Ovary (tissue), 3 donors: ENCODE measurements around the gene EPN1.

Experiments
- CTCF ChIP-seq, 3 donors: fragments of 450-650 bp in 2 of 3; fragments of 200-600 bp in 1 of 3; IDR thresholded peaks; one replicate each; pipeline versions ENCODE4 v1.5.1 to v1.8.0; 2016 to 2022; ENCODE audit warnings: antibody characterized with exemption in 3 of 3, mild to moderate bottlenecking in 1 of 3
- EP300 ChIP-seq: sonication (generic); formaldehyde crosslinking; IDR thresholded peaks from one replicate; pipeline ENCODE4 v1.6.1; 2017; ENCODE audit warnings: antibody characterized with exemption
- POLR2A ChIP-seq: fragments of 450-650 bp; IDR thresholded peaks from one replicate; pipeline ENCODE4 v1.6.1; 2017; ENCODE audit warnings: antibody characterized with exemption, mild to moderate bottlenecking, moderate library complexity
- donor health status: DM: no; HTN: no; CAD: no.

GRCh38 chr19:55626350-55626749 lies 48.7 kb upstream of the EPN1 start:
- TF ChIP-seq POLR2A (no peak), CTCF (IDR thresholded peaks at IDR 0.05) (no peak), EP300 (no peak)
